HG02884 (cell line): ENCODE measurements around the gene PLD5.
"Not testable (repeated sequence)": the region's sequence is repeated elsewhere in the genome, so short reads cannot be mapped to it uniquely, and the experiment has no call there.

Experiments used
- ATAC-seq: cut with Tn5 transposase; IDR thresholded peaks from one replicate; pipeline ENCODE4 v1.9.1; 2021; ENCODE audit warnings: mild to moderate bottlenecking, moderate library complexity; ENCODE audit not compliant: unreplicated experiment

The PLD5 gene

DNA sequence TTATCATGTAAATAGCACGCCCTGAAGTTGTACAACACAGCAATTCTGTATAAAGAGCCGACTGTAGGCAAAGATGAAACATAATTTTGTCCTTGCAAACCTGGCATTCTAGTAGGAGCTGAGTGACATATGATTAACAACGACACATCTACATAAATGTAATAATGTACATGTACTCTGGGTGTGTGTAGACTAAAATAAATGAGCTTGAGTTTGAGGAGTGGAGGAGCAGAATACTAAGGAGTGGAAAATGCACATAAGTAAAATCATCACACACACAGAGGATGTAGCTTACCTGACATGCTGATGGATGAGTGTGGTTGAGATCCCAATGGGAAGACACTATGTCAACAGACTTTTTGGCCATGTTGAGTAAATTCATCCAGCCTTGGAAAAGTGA, 236.4 kb downstream of the PLD5 start:
- ATAC-seq, result not testable (repeated sequence)

- ATAC-seq, result not testable (repeated sequence)
These were observed 241.6 kb downstream of the PLD5 start for GRCh38 chr1:242282758-242283485.

DNA sequence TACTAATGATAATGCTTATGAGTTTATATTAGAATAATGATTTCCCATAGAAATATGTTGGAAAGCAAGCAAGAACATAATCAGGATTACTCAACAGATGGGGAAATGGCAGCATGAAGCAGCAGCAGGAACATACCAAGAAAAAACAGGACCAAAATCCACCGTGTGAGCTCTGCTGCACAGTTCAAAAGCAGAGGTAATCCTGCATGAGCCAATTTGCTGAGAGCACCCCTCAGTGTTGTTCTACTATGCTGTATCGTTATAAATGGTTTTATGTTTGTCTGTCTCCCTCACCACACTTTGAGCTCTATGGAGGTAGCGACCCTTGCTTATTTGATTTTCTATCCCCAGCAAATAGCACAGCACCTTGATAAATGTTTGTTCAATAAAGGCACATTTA, 246.1 kb downstream of the PLD5 start:
- not testable (repeated sequence) for ATAC-seq

- not testable (repeated sequence) for ATAC-seq
These were observed 247.7 kb downstream of the PLD5 start for GRCh38 chr1:242276769-242277168.

- ATAC-seq, result not testable (repeated sequence)
These were observed 257.5 kb downstream of the PLD5 start for GRCh38 chr1:242267004-242267403.

DNA sequence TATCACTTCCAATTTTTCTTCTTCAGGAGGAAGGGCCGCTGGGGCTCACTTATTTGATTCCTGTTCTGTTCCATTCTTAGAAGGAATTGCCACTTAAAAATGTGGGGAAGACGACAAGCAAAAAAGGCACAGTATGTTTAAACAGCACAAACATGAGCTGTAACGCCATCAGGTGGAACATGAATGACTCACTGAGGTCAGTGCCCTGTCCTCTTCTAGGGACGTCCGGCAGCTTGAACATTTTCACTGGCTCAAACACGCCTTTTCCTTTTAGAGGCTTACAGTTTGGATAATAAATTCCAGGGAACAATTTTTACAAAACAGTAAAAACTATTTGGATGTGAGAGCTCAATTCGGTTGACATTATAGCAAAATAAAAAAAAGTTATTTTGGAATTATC, 260.1 kb downstream of the PLD5 start:
- not testable (repeated sequence) for ATAC-seq

GRCh38 chr1:242245255-242245654, 279.2 kb downstream of the PLD5 start:
- no peak for ATAC-seq

GRCh38 chr1:242243472-242243871, 281.0 kb downstream of the PLD5 start:
- ATAC-seq, result peak; percentile 87

DNA sequence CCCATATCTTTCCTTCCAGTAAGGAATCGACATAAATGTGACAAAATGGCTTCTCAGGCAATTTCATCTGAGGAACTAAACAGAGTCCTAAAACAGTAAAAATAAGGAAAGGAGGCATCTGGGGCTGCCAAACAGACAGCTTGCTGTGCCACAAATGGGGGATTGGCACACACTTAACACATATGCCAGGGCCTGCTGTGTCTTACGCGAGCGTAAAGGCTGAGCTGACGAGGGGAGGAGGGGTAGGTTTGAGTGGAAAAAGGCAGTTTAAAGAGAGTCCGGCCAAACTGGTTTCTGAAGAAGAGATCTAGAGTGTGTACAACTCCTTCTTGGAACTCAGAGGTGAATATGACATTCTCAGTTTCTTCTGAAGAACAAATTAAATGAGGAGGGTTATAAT, 281.5 kb downstream of the PLD5 start:
- no peak for ATAC-seq

GRCh38 chr1:242241936-242242335, 282.6 kb downstream of the PLD5 start:
- no peak for ATAC-seq

DNA sequence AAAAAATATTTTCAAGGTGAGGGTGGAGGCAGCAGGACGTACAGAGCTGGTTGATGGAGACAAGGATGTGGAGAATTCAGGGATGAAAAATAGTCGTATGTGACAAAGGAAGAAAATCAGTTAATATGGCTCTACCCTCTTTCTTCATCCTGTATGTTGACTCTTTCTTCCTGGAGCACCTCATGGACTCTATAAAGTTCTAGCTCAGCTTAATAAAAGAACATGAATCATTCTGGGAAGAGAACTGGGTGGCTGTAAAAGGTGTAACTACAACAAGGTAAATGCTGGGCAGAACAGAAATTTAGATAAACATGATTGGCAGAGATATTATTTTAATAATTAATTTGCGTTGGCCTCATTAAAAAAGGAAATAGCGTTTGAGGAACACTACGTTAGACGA, 283.8 kb downstream of the PLD5 start:
- no peak for ATAC-seq

GRCh38 chr1:242240077-242240476, 284.4 kb downstream of the PLD5 start:
- ATAC-seq, result no peak

- ATAC-seq, result no peak
These were observed 285.1 kb downstream of the PLD5 start for GRCh38 chr1:242239398-242239797.

GRCh38 chr1:242237051-242237450, 287.4 kb downstream of the PLD5 start:
- ATAC-seq, result no peak

DNA sequence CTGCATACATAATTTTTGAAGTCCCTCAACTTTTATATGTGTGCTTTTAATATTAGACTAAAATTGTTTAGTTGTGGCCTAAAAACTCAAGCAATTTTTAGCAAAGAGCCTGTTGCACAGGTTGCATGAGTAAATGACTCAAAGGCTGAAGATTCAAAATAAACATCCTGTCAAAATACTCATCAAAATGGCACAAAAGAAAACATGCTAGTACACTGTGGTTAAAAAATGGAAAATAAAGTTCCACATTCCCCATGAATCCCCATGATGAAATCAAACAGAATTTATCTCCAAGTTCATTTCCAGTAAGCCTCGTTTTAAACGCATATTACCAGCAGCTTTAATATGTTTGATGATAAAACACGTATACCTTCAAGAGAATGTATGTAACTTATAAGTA, 295.5 kb downstream of the PLD5 start:
- no peak for ATAC-seq

GRCh38 chr1:242225767-242226573, 298.5 kb downstream of the PLD5 start:
- ATAC-seq, result peak; percentile 72

DNA sequence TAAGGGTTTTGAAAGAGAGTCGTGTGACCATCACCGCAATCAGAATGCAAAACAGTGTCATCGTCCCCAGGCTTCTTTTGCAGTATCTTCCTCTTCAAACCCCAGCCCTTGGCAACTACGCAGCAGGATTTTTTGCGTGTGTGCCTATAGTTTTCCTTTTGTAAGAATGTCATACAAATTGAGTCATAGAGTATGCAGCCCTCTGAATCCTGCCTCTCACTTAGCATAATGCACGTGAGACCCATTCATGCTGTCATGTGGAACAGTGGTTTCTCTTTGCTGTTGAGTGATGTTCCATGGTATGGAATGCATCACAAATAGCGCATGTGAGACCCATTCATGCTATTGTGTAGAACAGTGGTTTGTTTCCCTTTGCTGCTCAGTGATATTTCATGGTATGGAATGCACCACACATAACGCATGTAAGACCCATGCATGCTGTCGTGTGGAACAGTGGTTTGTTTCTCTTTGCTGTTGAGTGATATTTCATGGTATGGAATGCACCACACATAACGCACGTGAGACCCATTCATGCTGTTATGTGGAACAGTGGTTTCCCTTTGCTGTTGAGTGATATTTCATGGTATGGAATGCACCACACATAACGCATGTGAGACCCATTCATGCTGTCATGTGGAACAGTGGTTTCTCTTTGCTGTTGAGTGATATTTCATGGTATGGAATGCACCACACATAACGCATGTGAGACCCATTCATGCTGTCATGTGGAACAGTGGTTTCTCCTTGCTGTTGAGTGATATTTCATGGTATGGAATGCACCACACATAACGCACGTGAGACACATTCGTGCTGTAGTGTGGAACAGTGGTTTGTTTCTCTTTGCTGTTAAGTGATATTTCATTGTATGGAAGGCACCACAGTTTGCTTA, 299.4 kb downstream of the PLD5 start:
- ATAC-seq, result not testable (repeated sequence)

- no peak for ATAC-seq
These were observed 300.0 kb downstream of the PLD5 start for GRCh38 chr1:242224461-242224860.

DNA sequence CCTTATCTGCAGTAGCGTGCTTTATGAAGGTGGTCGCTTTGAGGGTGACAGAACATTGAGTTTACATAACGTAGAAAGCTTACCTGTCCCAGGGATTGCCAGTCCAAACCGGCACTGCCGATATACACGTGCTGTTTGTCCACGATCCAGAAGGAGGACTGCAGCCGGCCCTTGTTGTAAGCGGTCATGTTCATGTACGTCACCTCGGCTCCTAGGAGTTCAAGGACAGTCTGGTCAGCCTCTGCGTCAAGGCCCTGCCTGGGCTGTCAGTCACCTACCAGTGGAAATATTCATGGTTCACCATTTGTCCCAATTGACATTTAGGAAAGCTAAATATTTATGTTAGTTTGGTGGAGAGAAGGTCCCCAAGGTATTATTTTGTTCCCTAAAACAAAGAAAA, 304.6 kb downstream of the PLD5 start:
- no peak for ATAC-seq

GRCh38 chr1:242219298-242219901, 305.1 kb downstream of the PLD5 start:
- no peak for ATAC-seq

GRCh38 chr1:242216368-242216767, 308.1 kb downstream of the PLD5 start:
- ATAC-seq, result no peak
